Gastrocnemius medialis (tissue), 4 donors: ENCODE results near the gene RYR1. TPM values are rescaled to one million over a fixed set of nuclear protein-coding genes. Genes with fewer than 3 reads are reported as not detected.
"Not testable (repeated sequence)": the region's sequence is repeated elsewhere in the genome, so short reads cannot be mapped to it uniquely, and the experiment has no call there.

Experiments used
- ATAC-seq, 2 donors: fragments of 150-250 bp; one replicate each; pipeline ENCODE4 v1.9.1; 2016
- DNase-seq, 2 donors: peaks; one replicate each; pipeline ENCODE4 v3.0.0-alpha.2; 2019
- H3K27ac ChIP-seq, 4 donors: fragments of 200-600 bp; sonication (generic); 1 replicate in 1 of 4; 2 replicates in 3 of 4; pipeline ENCODE4 v1.5.1; 2016 to 2018; ENCODE audit warnings: mild to moderate bottlenecking in 2 of 4, moderate library complexity in 1 of 4
- H3K27me3 ChIP-seq, 3 donors: fragments of 200-600 bp; sonication (generic) in 2 of 3; 1 replicate in 1 of 3; 2 replicates in 2 of 3; pipeline versions ENCODE4 v1.5.1 to v1.6.0; 2016 to 2019; ENCODE audit warnings: mild to moderate bottlenecking in 1 of 3, moderate library complexity in 1 of 3
- H3K36me3 ChIP-seq, 2 donors: fragments of 200-600 bp; sonication (generic) in 1 of 2; one replicate each; pipeline ENCODE4 v1.5.1; 2017 to 2018
- H3K4me1 ChIP-seq, 2 donors: fragments of 200-600 bp; sonication (generic) in 1 of 2; one replicate each; pipeline ENCODE4 v1.5.1; 2016 to 2017; ENCODE audit warnings: mild to moderate bottlenecking in 2 of 2
- H3K4me3 ChIP-seq, 4 donors: fragments of 200-600 bp; sonication (generic) in 3 of 4; 1 replicate in 1 of 4; 2 replicates in 3 of 4; pipeline ENCODE4 v1.5.1; 2016 to 2019; ENCODE audit warnings: mild to moderate bottlenecking in 2 of 4
- H3K9me3 ChIP-seq, 3 donors: fragments of 200-600 bp; sonication (generic) in 2 of 3; 1 replicate in 1 of 3; 2 replicates in 2 of 3; pipeline ENCODE4 v1.5.1; 2016 to 2019
- POLR2A ChIP-seq, 2 donors: fragments of 450-650 bp; IDR thresholded peaks; one replicate each; pipeline ENCODE4 v1.6.1; 2017; ENCODE audit warnings: antibody characterized with exemption in 2 of 2, mild to moderate bottlenecking in 2 of 2, moderate library complexity in 2 of 2
- in situ Hi-C, 4 donors: fragments of 200-750 bp; cut with MboI; loops; one replicate each; pipeline versions ENCODE4 v1.15.0 to v1.8.0; 2017; ENCODE audit warnings: low sequenced_read_pairs in 4 of 4
- intact Hi-C: fragments of 100-400 bp; cut with DNase I; formaldehyde crosslinking; loops from one replicate; pipeline ENCODE4 v1.15.1; 2023; ENCODE audit warnings: low total_unique reads
- total RNA-seq, 4 donors: library from RNA; depleted of rRNA; stranded (reverse); fragments of >200 nt; gene quantifications; one replicate each; pipeline versions ENCODE4 v1.1.0 to v1.2.3, GENCODE V29; 2016
- TF ChIP-seq, protein P1 (sequence below), 5 experiments: fragments of 450-650 bp in 3 of 5; fragments of 200-600 bp in 2 of 5; sonication (generic) in 2 of 5; IDR thresholded peaks in 4 of 5; conservative IDR thresholded peaks in 1 of 5; 1 replicate in 4 of 5; 2 replicates in 1 of 5; pipeline ENCODE4 v1.5.1; 2016 to 2019; ENCODE audit warnings: antibody characterized with exemption in 5 of 5, mild to moderate bottlenecking in 3 of 5, moderate library complexity in 3 of 5

RYR1 gene
- total RNA-seq, 4 donors from 2014 or later: 607 to 831 (median 724) TPM

DNA sequence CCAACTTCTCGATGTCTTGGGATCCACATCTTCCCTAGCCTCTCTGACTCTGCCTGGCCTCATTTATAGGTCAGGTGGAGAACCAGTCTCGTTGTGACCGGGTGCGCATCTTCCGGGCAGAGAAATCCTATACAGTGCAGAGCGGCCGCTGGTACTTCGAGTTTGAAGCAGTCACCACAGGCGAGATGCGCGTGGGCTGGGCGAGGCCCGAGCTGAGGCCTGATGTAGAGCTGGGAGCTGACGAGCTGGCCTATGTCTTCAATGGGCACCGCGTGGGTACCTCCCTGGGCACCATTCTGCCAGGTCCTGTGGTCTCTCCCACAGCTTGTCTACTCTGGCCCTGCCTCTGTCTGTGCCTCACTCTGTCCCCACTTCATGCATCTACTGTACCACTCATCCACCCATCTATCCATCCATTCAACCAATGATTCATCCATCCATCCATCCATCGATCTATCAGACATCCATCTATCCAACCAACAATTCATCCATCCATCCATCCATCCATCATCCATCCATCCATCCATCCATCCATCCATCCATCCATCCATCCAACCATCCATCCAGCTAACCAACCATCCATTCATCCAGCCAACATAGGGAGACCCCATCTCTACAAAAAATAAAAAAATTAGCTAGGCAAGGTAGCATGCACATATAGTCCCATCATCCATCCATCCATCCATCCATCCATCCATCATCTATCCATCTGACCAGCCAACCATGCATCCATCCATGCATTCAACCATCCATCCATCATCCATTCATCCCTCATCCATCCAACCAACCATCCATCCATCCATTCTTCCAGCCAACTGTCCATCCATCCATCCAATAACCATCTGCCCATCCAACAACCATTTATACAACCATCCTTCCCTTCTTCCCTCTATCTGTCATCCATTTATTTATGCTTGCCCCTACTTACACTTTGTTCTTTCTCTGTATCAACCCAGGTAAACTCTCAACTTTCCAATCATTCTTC lies 34.3 kb downstream of the RYR1 start:
- Histone ChIP-seq H3K4me1 (peaks cover 0 to 13% of the 10 kb centered on the region in 2 donors), H3K9me3 (no peaks in the 10 kb centered on the region), H3K4me3 (no peak overlapping the region), H3K27me3 (no peaks in the 10 kb centered on the region), H3K27ac (no peak overlapping the region), H3K36me3 (peaks cover 0 to 87% of the 10 kb centered on the region in 2 donors)
- no peak for ATAC-seq
- intact Hi-C loops: loop anchor here (5.0 kb wide), 1 partner anchor 44 kb away; no protein-coding TSS in a partner anchor
- no peak for DNase-seq
- in situ Hi-C loops: no loop called here
- TF ChIP-seq, protein P1, sequence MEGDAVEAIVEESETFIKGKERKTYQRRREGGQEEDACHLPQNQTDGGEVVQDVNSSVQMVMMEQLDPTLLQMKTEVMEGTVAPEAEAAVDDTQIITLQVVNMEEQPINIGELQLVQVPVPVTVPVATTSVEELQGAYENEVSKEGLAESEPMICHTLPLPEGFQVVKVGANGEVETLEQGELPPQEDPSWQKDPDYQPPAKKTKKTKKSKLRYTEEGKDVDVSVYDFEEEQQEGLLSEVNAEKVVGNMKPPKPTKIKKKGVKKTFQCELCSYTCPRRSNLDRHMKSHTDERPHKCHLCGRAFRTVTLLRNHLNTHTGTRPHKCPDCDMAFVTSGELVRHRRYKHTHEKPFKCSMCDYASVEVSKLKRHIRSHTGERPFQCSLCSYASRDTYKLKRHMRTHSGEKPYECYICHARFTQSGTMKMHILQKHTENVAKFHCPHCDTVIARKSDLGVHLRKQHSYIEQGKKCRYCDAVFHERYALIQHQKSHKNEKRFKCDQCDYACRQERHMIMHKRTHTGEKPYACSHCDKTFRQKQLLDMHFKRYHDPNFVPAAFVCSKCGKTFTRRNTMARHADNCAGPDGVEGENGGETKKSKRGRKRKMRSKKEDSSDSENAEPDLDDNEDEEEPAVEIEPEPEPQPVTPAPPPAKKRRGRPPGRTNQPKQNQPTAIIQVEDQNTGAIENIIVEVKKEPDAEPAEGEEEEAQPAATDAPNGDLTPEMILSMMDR (IDR thresholded peaks at IDR 0.05 in 4 of 5, conservative IDR thresholded peaks at IDR 0.05 in 1 of 5): no peak
- no peak for TF ChIP-seq POLR2A (IDR thresholded peaks at IDR 0.05)

DNA sequence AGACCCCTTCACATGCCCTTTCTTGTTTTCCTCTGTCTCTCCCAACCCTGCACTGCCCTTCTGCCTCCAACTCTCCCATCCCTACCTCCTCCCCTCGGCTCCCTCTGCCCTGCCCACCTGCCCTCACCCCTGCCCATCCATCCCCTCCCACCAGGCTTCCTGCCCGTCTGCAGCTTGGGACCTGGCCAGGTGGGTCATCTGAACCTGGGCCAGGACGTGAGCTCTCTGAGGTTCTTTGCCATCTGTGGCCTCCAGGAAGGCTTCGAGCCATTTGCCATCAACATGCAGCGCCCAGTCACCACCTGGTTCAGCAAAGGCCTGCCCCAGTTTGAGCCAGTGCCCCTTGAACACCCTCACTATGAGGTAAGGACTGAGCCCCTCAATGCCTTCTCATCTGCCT lies 35.7 kb downstream of the RYR1 start:
- in situ Hi-C loops: no loop called here

GRCh38 chr19:38470788-38471480 lies 37.4 kb downstream of the RYR1 start:
- no peak for TF ChIP-seq POLR2A (IDR thresholded peaks at IDR 0.05)
- TF ChIP-seq, protein P1 (IDR thresholded peaks at IDR 0.05 in 4 of 5, conservative IDR thresholded peaks at IDR 0.05 in 1 of 5): no peak
- H3K36me3 ChIP-seq: peaks cover 0 to 83% of the 10 kb centered on the region in 2 donors
- H3K4me1 ChIP-seq: peaks cover 0 to 13% of the 10 kb centered on the region in 2 donors
- H3K27me3 ChIP-seq: no peaks in the 10 kb centered on the region
- ATAC-seq (no peak), DNase-seq (no peak)
- no peaks in the 10 kb centered on the region for H3K9me3 ChIP-seq
- H3K4me3 ChIP-seq: no peak overlapping the region
- intact Hi-C loops: no loop called here
- in situ Hi-C loops: no loop called here
- peak overlapping the region; percentile 22 to 71 (median 49) for H3K27ac ChIP-seq

More for the DNA sequence above, 35.7 kb downstream of the RYR1 start:
- ATAC-seq (peak in 1 of 2 donors; percentile 51), DNase-seq (peak in 1 of 2 donors; percentile 62)
- intact Hi-C loops: loop anchor here (5.0 kb wide), 1 partner anchor 43 kb away; no protein-coding TSS in a partner anchor
- H3K9me3 ChIP-seq: no peaks in the 10 kb centered on the region
- no peak for TF ChIP-seq POLR2A (IDR thresholded peaks at IDR 0.05)
- TF ChIP-seq, protein P1 (IDR thresholded peaks at IDR 0.05 in 4 of 5, conservative IDR thresholded peaks at IDR 0.05 in 1 of 5): no peak
- H3K36me3 ChIP-seq: peaks cover 0 to 86% of the 10 kb centered on the region in 2 donors
- no peak overlapping the region for H3K4me3 ChIP-seq
- H3K4me1 ChIP-seq: peaks cover 0 to 13% of the 10 kb centered on the region in 2 donors
- peak overlapping the region in 2 of 4 donors; percentile 51 to 71 for H3K27ac ChIP-seq
- H3K27me3 ChIP-seq: no peaks in the 10 kb centered on the region

GRCh38 chr19:38472725-38473124 lies 39.2 kb downstream of the RYR1 start:
- in situ Hi-C loops, DNase-seq, ATAC-seq, intact Hi-C loops, H3K9me3 ChIP-seq, H3K27me3 ChIP-seq, H3K4me3 ChIP-seq: not testable (repeated sequence)
- Histone ChIP-seq H3K27ac (peak overlapping the region; percentile 45 to 71 (median 56)), H3K4me1 (peaks cover 0 to 13% of the 10 kb centered on the region in 2 donors), H3K36me3 (peaks cover 4 to 83% of the 10 kb centered on the region in 2 donors)
